ENCODE data around the gene ZNF117.
"Not testable (repeated sequence)": the region's sequence is repeated elsewhere in the genome, so short reads cannot be mapped to it uniquely, and the experiment has no call there.

DNA sequence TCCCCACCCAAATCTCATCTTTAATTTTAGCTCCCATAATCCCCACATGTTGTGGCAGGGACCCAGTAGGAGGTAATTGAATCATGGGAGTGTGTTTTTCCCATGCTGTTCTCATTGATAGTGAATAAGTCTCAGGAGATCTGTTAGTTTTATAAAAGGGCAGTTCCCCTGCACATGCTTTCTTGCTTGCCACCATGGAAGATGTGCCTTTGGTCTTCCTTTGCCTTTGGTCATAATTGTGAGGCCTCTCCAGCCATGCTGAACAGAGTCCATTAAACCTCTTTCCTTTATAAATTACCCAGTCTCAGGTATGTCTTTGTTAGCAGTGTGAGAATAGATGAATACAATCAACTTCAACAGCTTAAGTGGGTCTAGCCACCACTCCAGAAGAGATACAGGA lies 34.2 kb upstream of the ZNF117 start:
- TF ChIP-seq, protein P1, sequence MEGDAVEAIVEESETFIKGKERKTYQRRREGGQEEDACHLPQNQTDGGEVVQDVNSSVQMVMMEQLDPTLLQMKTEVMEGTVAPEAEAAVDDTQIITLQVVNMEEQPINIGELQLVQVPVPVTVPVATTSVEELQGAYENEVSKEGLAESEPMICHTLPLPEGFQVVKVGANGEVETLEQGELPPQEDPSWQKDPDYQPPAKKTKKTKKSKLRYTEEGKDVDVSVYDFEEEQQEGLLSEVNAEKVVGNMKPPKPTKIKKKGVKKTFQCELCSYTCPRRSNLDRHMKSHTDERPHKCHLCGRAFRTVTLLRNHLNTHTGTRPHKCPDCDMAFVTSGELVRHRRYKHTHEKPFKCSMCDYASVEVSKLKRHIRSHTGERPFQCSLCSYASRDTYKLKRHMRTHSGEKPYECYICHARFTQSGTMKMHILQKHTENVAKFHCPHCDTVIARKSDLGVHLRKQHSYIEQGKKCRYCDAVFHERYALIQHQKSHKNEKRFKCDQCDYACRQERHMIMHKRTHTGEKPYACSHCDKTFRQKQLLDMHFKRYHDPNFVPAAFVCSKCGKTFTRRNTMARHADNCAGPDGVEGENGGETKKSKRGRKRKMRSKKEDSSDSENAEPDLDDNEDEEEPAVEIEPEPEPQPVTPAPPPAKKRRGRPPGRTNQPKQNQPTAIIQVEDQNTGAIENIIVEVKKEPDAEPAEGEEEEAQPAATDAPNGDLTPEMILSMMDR (IDR thresholded peaks at IDR 0.05) = not testable (repeated sequence)
- TF ChIP-seq ESRRA (IDR thresholded peaks at IDR 0.05; ENCODE audit: borderline replicate concordance, low read length); CBX8 (IDR thresholded peaks at IDR 0.05); FOXS1 (CRISPR knock-in tag; IDR thresholded peaks at IDR 0.05); JUNB (IDR thresholded peaks at IDR 0.05): not testable (repeated sequence)
- TF ChIP-seq, protein P2, sequence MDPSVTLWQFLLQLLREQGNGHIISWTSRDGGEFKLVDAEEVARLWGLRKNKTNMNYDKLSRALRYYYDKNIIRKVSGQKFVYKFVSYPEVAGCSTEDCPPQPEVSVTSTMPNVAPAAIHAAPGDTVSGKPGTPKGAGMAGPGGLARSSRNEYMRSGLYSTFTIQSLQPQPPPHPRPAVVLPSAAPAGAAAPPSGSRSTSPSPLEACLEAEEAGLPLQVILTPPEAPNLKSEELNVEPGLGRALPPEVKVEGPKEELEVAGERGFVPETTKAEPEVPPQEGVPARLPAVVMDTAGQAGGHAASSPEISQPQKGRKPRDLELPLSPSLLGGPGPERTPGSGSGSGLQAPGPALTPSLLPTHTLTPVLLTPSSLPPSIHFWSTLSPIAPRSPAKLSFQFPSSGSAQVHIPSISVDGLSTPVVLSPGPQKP (IDR thresholded peaks at IDR 0.05; ENCODE audit: low read depth, low read length) = not testable (repeated sequence)
